DMS 273 treated with DMSO at 0.1 percent for 48 hours (cell line): ENCODE results near the gene NDUFS8.
"Not testable (repeated sequence)": the region's sequence is repeated elsewhere in the genome, so short reads cannot be mapped to it uniquely, and the experiment has no call there.

Experiments used
- DNase-seq: peaks from one replicate; lab custom pipeline; 2025; lab: John Stamatoyannopoulos, UW

The NDUFS8 gene

DNA sequence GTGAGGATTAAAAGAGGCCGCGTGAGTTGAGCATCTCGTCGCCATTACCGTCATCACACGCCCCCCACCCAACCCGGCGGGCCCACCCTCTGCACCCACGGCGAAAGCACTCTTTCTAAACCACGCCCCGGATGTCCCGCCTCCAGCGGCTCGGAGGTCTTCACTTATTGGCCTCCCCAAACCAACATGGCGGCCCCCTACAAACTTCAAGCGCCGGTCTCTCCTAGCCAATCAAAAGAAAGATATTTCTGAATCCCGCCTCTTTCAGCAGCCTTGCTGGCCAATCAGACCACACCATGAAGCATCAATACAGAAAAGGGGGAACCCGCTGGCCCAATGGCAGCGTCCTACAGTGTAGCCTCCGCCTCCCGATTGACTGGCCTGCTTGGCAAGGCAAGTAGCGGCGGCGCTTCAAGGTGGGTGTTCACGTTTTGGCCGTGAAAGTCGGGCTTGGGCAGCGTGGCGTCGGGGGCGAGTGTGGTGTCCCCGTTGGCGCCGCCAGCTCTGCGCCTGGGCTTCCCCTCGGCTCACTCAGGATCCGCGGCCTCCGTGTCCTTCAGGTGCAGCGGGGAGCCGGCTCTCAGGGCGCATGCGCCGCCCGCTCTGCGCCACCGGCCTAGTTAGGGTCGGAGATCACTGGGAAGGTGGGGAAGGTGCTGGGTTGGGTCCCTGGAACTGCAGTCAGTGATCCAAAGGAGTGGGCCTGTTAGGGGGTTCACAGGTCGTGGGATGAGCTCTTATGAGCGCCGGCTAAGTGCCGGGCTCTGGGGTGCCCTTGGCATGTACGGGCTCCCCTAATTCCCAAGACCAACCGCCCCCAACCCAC, at the start of gene NDUFS8:
TSS of gene NDUFS8 (plus strand) at position 364 of the 826 bp plus-strand sequence. CDS start 1,471 bp downstream, outside the sequence.
- DNase-seq = peak; percentile 97

DNA sequence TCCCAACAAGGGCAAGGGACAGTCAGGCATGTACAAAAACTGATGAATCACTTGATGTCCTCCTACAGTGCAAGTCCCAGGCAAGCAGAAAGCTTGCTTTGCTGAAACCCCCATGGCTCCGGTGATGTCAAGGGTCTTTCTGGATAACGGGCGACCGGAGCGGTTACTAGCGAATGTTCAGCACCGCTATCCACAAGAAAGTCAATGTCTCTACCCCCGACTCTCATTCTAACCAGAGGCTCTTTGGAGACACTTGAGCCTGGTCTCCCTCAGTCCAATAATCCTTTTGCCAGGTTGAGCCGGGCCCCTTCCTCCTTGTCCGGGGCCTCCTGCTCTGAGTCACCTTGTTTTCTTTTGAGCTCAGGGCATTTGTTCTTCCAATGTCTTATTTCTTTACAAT, 49.3 kb upstream of the NDUFS8 start:
- DNase-seq = not testable (repeated sequence)

DNA sequence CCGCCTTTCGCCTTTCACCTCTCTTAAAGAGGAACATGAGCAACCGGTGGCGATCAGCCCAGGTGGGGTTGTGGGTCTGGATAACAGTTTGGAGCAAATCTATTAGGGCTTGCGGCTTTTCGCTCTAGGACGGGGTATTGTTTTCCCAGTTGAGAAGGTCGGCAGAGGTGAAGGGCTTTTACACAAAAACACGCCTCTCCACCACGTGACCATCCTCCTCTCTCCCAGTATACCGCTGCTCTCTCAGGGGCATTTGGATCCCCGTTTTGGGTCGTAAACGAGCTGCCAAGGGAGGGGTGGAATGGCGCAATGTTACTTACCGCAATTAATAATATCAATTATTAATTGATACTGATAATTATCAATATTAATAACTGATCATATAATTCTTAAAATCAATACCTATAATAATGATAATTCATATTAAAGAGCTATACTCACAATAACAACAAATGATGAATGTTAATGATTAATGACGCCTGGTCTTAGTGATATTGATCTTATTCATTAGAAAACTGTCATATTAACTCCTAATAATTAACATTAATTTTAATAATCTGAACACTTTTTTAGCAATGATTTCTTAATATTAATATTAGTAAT, 48.1 kb upstream of the NDUFS8 start:
- DNase-seq = not testable (repeated sequence)

DNA sequence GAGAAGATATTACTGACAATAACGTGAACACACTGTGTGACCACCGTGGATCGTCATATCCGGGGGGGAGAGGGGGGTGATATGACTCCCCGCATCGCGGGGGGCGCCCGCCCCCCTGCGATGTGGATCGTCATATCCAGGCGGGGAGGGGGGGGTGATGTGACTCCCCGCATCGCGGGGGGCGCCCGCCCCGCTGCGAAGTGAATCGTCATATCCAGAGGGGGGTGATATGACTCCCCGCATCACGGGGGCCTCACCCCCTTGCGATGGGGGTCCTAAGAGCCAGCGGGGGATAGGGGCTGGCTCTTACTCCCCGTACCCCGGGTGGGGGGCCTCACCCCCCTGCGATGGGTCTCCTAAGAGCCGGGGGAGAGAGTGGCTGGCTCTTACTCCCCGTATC, 46.5 kb upstream of the NDUFS8 start:
- DNase-seq = no peak

DNA sequence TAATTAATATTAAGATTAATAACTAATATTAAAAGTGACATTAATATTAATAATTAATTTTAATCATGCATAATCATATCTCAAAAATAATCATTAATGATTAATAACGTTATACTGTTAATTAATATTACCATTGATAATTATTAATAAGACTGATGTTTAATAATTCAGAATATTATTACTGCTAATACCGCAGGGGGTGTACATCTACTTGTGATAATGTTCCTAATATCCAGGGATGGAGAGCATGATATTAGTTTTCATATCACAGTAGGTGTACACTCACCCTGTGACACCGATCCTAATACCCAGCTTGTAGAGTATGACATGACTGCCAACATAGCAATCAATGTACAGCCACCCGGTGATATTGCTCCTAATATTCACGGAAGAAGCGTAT, 45.2 kb upstream of the NDUFS8 start:
- not testable (repeated sequence) for DNase-seq

DNA sequence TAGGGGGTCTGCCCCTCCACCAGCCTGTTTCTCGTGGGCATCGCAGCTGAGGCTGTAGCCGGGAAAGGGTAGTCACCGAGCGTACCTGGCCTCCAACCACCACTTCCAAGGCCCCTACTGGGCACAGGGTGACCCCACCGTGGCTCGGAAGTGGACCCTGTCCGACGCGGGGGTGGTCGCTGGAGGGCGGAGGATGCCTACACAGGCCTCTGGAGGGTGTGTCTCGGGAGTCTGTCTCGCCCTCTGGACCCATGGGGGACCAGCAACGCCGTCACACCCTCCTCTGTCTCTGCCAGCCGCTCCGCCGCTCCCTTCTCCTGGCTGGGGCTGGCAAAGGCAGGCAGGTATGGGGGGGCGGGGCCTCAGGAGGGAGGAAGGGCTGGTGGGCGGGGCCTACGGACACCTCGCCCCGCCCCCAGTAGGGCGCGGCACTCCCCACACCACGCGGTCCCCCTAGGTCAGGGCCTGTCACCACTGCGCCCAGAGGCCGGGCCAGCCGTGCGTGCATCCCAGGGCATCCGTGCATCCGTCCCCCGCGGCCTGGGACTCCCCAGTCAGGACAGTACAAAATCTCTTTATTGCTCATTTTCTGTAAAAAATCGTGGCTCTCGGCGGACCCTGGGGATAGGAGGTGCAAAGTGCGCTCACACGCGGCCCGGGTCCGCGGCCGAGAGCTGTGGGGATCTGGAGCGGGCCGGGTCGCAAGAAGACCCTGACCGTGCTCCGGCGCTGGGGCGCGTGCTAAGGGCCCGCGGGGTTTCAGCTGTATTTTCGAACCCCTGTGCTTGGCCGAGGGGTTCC, 39.7 kb upstream of the NDUFS8 start:
- not testable (repeated sequence) for DNase-seq

DNA sequence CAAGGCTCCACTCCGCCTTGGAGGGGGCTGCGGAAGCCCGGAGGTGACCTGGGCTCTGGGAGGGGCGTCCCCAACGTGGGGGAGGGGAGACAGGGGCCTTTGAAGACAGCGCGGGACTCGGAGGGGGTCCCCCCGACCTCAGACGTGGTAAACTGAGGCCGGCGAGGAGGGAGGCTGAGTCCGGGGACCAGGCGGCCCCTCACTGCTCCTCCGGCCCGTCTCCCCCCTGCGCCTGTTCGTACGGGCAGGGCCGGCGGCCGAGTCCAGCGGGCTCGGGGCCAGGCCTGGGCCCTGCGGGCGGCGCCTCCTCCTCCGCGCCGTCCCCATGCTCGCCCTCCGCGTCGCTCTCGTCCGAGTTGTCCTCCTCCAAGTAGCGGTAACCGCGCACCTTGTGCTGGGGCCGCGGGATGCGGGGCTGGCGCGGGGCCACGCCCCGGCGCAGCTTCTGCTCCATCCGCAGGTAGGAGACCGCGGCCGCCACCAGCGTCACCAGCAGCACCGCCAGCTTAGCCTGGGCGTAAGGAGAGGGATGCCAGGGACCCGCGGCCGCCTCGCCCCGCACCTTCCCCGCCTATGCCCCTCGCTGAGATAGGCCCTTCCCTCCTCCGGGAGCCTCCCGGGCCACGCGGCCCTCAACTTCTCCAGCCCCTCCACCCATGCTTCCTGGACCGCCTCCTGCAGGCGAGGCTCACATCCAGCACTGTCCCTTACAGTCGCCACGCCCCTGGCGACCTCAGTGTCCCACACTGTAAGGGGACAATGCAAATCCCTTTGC, 38.9 kb upstream of the NDUFS8 start:
- DNase-seq = not testable (repeated sequence)

DNA sequence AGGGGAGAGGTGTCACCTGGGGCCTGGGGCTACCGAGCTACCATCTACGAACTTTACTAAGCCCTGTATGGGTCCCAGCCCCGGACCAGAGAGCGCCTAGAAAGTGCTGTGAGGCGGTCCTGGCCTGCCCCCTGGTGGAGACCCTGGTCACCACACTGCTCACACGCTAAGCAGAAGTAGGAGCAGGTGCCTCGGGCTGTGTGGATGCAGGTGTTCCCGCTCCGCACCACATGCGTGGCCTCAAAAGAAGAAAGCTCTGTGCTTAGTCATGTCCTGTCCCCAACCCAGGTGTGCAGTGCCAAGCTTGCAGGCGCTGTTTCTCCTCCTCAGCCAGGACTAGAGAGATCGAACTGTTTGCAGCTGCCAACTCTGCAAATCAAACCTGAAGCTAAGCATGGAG, 36.7 kb upstream of the NDUFS8 start:
- not testable (repeated sequence) for DNase-seq

DNA sequence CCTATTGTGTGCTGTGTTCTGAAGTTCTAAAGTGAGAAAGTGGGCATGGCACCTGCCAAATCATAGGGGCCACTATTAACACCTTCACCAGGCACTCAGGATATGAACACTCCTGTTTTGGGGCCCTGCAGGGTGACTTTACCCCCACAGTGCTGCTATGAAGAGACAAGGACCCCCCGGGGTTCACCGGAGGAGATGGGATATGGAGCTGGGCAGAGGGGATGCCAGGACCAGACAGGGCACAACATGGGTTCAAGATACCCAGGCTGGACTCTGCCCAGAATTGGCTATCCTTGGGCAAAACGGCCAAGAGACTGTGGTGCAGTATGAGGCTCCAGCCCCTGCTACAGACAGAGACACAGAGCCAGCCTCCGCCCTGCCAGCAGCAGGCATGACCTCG, 36.1 kb upstream of the NDUFS8 start:
- not testable (repeated sequence) for DNase-seq

DNA sequence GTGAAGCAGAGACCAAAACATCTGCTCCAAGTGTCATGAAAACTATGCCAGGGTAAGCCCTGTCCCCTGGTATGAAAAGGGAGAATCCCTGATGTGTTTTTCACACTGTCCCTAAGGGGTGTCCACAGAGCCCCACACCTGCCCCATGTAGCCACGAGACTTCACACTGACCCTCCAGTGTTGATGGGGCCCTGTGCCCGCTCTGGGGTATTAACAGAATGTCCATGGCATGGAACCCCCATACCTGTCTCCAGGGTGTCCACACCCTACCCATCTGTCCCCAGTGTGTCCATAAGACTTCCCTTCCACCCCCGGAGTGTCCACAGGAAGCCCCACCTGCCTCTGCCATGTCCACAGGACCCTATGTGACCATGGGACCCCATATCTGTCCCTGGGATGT, 35.4 kb upstream of the NDUFS8 start:
- not testable (repeated sequence) for DNase-seq

DNA sequence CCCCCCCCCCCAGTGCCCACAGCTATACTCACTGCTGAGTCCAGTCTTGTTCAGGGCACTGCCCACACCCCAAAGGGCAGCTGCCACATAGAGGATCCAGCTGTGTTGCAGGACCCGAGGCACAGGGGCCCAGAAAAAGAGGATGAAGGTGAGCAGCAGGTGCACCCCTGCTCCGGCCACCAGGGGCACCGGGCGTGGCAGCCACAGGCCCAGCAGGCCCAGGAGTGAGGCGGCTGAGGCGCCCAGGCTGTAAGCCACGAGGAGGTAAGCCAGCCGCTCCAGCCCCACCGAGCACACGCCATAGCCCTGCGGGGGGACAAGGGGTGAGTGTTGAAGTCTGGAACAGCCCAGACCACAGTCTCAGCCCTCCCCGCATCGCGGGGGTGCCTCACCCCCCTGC, 34.9 kb upstream of the NDUFS8 start:
- DNase-seq = not testable (repeated sequence)

DNA sequence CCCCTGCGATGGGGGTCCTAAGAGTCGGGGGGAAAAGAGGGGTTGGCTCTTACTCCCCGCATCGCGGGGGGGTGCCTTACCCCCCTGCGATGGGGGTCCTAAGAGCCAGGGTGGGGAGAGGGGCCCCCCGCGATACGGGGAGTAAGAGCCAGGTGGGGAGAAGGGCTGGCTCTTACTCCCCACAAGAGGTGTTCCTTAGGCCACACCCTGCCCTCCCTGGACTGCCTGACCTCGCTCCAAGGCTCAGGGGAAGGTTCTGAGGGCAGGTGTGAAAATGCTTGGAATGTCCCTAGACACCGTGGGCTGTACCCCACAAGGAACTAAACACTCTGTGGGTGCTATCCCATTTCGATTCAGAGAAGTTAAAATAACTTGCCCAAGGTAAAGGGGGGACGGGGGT, 34.4 kb upstream of the NDUFS8 start:
- no peak for DNase-seq

DNA sequence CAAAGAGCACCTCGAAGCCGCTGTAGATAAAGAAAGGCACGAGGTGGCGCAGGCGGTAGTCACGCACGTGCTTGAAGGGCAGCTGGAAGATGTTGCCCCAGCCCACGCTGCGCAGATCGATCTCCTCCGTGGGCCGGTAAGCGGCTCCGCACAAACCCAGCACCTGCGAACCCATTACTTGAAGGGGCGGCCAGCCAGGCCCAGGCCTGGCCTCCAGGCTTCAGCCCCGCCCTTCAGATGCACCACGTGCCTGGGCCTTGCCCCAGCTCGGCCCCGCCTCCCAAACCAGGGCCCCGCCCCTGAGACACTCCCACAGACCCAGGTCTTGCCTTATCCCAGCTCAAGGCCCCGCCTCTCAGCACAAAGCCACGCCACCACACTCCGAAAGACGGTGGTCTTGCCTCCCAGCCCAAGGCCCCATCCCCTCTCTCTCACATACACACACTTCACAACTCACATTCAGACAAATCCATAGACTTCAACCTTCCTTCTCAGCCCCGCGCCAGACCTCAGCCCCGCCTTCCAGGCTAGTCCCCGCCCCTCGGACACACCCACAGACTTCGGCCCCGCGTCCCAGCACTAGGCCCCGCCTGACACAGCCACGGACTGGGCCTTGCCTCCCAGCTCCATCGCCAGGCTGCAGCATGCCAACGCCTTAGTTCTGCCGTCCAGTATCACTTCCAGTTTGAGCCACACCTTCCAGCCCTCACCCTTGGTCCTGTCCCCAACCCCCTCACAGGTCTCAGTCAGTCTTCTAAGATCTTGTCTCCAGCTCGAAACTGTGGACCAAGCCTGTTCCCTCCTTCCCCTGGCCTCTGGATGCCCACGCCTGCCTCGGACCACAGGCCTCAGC, 33.6 kb upstream of the NDUFS8 start:
- DNase-seq = no peak

DNA sequence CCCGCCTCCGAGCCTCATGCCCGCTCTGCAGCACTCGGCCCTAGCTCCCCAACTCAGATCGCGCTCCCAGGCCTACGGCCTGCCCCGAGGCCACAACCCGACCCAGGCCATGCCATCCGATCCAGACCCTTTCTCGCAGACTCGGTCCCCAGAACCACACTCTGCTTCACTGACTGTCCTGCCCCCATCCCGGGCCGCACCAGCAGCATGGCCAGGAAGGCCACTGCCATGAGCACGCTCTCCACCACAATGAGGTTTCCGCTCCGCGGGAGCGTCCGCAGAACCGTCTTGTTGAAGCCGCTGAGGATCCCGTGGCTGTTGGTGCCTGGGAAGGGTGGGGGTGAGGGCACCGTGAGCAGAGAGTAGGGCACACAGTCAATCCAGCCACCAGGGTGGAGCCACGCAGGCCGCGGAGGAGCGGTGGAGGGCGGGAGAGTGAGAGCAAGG, 33.0 kb upstream of the NDUFS8 start:
- DNase-seq = no peak

DNA sequence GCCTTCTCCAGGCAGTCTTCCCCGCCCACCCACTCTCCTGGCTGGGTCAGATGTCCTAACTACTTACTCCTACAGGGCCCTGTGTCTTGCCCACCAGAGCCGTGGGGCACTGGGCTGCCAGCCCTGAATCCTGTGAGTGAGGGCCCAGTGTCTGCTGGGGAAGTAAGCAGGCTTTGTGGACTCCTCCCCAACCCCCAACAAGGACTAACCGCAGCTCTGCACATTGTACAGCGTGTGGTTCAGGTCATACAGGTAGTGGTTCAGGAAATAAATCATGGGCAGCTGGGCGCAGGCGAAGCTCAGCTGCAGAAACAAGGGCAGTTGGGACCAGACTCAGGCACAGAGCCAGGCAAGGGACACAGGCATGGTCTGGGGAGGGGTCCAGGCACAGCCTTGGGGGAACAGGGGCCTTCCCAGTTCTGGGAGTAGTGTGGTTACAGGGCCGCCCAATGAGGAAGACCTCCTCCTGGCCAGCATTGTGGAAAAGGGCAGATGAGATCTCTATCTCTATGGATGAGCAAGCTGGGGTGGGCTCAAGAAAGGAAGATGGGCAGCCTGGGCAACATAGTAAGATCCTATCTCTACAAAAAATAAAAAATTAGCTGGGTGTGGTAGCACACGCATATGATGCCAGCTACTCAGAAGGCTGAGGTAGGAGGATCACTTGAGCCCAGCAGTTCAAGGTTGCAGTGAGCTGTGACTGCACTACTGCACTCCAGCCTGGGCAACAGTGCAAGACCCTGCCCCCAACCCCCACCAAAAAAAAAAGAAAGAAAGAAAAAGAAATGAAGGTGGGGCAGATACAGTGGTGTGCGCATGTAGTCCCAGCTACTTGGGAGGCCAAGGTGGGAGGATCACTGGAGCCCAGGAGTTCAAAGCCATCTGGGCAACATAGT, 32.1 kb upstream of the NDUFS8 start:
- no peak for DNase-seq

DNA sequence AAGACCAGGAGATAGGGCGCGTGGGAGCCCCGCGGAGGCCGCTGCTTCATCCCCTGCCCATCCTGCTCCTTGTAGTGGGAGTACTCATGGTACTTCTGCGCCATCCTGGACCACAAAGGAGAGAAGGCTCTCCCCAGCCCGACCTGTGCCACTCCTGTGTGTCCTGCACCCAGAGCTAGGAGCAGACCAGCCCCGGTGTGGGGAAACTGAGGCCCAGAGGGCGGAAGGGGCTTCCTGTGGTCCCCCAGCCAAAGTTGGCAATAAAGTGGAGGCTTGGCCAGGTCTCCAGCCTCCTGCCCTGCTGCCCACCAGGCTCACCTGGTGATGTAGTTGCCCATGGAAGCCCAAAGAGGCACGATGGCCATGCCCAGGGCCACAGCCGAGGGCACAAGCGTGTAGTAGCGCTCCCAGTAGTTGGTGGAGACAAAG, 31.3 kb upstream of the NDUFS8 start:
- DNase-seq = no peak

DNA sequence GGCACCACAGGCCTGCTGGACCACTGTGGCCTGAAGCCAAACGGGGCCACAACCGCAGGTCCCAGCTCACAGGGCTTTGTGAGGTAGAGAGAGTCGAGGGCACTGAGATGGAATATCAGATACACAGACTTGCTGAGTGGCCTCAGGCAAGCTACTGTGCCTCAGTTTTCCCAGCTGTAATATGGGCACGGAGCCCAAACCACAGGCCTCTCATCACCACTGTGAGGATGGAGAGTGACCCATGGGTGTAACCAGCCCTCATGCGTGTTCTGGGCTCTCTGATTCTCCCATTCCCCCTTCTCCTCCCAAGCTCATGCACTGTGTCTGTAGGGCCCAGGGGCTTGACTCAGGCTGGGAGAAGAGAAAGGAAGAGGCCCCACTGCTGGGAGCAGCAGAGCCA, 30.8 kb upstream of the NDUFS8 start:
- no peak for DNase-seq

DNA sequence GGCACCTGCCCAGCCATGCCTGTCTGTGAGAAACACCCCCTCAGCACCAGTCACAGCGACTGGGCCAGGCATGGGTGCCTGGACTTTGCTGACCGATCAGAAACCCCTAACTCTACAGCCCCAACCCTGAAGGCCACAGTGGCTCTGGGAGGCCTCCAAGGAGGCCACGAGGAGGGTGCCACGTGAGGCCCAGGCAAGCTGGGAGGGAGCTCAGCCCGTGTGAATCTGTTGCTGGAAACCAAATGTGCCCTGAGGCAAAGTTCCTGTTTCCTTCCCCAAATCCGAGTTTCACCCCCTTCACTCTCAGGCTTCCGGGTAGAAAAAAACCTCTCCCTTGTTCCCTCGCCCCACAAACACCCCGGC, 27.9 kb upstream of the NDUFS8 start:
- DNase-seq = no peak

DNA sequence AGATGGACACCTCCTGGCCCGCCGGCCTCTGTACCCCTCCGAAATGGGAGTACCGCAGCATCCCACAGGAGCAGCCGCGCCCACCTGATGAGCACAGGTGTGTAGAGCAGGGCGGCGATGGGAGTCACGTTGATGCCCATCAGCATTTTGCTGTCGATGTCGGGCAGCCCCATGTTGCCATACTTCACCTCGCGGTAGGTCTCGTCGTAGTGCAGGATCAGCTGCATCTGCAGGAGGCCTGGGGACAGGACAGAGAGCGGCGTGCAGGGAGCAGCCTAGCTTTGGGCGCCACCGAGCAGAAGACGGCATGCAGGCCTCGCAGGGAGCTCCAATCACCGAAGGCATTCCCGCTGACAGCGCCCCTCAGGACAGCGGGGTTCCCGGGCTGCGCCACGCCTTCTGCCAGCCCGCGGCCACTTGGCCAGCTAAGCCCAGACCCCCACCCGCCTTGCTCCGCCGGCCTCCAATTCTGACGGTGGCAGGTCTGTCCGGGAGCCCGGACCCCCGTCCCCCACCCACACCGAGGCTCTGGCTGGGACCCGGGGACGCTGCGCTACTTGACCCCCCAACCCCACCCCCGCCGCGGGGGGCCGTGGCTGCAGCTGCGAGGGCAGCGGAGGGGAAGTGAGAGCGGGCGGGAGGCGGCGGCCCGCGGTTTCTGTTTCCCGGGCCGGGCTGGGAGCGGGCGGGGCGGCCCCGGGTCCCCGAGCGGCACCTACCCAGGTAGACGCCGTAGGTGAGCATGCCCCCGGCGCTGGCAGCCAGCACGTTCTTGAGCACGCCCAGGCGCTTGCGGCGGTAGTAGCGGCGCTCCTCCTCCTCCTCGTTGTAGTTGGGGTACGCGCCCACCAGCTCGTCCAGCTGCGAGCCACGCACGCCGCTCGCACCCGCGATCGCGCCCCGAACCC, 27.3 kb upstream of the NDUFS8 start:
- no peak for DNase-seq
